NCI-H774 (cell line): ENCODE data around the gene PNKD.

Experiments
- DNase-seq: peaks from one replicate; lab custom pipeline; 2025; lab: John Stamatoyannopoulos, UW

The PNKD gene

DNA sequence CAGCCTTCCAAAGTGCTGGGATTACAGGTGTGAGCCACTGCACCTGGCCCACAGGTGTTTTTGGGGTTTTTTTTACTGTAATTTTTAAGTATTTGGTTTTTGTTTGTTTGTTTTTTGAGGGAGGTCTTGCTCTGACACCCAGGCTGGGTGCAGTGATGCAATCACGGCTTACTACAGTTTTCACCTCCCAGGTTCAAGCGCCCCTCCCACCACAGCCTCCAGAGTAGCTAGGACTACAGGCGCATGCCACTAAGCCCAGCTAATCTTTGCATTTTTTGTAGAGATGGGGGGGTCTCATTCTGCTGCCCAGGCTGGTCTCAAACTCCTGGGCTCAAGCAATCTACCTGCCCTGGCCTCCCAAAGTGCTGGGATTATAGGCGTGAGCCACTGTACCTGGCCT is 104.5 kb downstream of the PNKD start:
- no peak for DNase-seq

DNA sequence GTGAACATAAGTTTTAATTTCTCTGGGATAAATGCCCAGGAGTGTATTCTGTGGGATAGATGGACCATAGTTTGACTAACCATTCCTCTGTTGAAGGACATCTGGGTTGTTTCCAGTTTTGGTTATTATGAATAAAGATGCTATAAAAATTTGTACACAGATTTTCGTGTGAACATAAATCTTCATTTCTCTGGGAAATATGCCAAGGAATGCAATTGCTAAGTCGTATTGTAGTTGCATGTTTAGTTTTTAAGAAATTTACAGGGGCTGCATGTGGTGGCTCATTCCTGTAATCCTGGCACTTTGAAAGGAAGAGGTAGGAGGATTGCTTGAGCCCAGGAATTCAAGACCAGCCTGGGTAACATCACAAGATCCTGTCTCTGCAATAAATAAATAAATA is 104.9 kb downstream of the PNKD start:
- DNase-seq = no peak

DNA sequence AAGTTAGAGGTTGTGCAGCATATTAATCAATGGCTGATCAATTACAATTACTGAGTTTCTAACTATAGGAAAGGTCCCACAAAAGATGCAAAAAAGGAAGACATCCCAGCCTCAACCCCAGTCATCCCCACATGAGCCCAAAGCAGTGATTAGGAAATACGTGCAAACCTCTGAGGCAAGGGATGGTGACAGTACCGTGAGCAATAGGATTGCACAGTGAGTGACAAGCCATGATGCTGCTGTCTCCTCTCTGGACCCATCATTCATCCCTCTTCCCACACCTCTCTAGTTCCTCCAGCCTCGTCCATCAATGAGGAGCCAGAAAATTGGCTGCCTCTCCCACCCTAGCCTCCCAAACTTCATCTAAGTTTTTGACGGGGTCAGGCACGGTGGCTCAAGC is 107.7 kb downstream of the PNKD start:
- no peak for DNase-seq

DNA sequence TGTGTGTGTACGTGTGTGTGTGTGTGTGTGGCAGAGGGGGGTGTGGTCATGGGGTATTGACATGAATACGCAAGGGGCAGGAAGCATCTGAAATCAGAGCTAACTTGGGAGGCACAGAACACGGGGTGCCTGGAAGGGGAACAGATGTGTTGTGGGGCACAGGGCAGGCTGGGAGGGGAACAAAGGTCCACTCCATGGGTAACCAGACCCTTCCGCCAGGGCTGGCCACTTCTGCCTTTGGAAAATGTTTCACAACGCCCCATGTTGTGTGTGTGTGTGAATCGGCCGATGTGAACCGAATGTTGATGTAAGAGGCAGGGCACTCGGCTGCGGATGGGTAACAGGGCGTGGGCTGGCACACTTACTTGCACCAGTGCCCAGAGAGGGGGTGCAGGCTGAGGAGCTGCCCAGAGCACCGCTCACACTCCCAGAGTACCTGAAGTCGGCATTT is 111.6 kb downstream of the PNKD start, which contains the start of gene SLC11A1:
SLC11A1 (plus strand) TSS at position 358 of the 451 bp plus-strand sequence. CDS start 96 bp downstream, outside the sequence.
- DNase-seq = no peak

DNA sequence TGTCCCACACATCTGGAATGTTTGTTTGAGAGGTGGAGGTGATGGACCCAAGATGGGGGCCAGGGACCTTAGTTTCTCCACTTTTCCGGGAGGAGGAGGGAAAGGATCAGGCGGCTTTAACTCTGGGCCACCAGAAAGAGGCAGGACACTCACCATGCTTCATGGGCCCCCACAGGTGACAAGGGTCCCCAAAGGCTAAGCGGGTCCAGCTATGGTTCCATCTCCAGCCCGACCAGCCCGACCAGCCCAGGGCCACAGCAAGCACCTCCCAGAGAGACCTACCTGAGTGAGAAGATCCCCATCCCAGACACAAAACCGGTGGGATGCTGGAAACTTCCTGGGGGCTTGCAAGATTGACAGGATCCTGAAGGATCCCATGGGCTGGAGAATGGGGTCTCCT is 112.5 kb downstream of the PNKD start:
- DNase-seq = no peak

DNA sequence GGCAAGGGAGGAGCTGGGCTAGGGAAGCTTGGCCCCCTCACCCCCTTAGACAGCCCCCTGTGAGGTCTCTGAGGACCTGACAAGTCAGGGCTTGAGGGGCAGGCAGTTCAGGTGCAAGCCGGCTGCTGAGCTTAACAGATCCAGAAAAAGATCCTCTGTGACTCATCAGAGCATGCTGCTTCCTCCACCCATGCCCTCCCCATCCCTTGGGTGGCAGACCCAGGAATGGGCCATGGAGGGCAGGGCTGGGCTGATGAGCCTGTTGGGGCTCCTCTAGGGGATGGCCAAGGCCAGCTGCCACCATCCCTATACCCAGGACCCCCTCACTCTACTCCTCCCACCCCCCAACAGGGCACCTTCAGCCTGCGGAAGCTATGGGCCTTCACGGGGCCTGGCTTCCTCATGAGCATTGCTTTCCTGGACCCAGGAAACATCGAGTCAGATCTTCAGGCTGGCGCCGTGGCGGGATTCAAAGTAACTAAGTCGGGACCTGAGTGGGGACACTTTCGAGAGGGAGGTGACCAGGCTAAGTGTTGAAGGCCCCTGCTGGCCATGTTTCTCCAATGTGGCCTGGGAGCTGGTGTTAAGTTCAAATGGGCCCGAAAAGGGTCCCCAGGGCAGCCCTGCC is 113.7 kb downstream of the PNKD start:
- no peak for DNase-seq

DNA sequence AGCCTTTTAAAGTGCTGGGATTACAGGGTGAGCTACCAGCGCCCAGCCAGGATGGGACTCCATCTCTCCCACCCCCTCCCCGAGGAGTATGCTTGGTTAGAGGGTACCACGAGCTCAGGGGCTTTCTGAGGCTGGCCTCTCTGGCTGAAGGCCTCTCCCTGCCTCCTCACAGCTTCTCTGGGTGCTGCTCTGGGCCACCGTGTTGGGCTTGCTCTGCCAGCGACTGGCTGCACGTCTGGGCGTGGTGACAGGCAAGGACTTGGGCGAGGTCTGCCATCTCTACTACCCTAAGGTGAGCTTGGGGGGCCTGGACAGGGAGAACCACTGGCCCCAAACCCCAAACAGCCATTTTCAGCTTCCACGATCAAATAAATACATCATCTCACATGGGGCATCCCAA is 114.7 kb downstream of the PNKD start:
- no peak for DNase-seq

DNA sequence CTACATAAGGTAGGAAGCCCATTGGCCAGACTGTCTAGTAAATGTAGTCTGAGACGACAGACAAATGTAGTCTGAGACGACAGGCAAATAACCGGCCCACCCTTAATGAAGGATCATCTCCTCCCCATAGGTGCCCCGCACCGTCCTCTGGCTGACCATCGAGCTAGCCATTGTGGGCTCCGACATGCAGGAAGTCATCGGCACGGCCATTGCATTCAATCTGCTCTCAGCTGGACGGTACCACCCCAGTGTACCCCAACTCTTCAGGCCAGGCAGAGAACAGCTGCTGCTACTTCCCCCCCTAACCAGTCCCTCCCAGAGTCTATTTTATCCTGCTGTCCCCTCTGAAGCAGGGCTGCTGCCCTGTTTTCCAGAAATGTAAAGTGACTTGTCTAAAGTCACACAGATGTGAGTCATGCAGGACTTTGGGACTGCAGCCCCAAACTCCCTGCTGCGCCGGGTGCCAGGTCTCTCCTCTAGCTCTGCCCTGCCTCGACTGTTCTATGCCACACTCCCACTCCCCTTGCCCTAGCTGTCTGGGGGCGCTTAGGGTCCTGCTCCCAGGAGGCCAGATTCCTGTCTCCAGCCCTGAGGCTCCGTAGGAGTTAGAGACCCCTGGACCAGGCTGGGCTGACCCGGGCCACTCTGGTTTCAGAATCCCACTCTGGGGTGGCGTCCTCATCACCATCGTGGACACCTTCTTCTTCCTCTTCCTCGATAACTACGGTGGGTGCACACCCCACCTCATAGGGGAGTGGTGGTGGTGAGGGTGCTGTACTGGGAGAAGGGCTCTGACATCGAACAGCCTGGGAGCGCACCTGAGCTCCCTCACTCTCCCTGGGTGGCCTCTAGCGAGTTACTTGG is 116.4 kb downstream of the PNKD start:
- DNase-seq = no peak

DNA sequence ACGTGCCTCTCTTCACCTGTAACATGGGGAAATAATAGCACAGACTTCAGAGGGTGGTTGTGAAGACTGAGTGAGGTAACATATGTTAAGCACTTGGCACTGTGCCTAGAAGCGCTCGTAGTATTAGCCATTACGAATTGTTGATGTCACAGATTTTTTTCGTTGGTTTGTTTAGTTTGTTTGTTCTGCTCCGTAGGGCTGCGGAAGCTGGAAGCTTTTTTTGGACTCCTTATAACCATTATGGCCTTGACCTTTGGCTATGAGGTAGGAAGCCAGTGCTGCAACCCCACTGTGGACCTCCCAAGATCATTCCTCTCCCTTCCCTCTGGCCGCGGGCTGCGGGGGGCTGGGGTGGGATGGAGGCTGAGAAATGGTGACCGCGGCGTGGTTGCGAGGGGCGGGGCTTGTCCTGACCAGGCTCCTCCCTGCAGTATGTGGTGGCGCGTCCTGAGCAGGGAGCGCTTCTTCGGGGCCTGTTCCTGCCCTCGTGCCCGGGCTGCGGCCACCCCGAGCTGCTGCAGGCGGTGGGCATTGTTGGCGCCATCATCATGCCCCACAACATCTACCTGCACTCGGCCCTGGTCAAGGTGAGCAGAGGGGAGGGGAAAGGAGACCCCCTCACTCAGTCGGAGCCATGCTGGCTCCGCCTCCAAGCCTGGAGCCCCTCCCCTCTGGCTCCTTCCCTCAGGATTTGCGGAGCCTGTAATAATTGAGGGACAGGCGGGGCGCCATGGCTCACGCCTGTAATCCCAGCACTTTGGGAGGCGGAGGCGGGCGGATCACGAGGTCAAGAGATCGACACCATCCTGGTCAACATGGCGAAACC is 117.3 kb downstream of the PNKD start:
- DNase-seq = peak; percentile 85

DNA sequence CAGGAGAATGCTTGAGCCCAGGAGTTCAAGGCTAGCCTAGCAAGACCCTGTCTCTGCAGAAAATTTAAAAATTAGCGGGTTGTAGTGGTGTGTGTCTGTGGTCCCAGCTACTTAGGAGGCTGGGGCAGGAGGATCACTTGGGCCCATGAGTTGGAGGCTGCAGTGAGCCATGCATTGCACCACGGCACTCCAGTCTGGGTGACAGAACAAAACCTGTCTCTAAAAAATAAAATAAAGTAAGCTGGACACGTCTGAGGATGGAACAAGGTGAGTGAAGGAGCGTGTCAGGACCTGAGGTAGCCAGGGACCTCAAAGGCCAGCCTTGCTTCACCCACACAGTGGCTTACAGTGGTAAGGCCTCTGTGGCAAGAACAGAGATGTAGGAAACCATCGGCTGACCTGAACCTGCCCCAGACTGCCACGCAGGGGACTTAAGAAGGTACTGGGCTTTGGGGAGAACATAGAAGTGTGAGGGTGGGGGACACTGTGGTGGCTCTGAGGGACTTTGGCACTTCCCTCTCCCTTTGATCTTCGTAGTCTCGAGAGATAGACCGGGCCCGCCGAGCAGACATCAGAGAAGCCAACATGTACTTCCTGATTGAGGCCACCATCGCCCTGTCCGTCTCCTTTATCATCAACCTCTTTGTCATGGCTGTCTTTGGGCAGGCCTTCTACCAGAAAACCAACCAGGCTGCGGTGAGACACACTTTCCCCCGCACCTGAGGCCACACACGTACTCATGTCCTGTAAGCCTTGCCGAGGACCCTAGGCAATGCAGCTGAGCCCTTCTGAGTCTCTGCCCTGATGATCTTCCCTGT is 119.2 kb downstream of the PNKD start:
- DNase-seq = no peak

DNA sequence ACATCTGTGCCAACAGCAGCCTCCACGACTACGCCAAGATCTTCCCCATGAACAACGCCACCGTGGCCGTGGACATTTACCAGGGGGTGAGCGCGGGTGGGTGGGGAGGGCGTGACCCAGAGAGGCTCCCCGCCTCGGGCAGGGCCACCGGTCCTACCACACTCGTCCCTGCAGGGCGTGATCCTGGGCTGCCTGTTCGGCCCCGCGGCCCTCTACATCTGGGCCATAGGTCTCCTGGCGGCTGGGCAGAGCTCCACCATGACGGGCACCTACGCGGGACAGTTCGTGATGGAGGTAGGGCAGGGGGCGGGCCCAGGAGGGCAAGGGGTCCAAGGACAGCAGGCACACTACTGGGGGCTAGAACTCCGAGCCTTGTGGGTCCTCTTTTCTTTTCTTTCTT is 120.9 kb downstream of the PNKD start:
- no peak for DNase-seq

DNA sequence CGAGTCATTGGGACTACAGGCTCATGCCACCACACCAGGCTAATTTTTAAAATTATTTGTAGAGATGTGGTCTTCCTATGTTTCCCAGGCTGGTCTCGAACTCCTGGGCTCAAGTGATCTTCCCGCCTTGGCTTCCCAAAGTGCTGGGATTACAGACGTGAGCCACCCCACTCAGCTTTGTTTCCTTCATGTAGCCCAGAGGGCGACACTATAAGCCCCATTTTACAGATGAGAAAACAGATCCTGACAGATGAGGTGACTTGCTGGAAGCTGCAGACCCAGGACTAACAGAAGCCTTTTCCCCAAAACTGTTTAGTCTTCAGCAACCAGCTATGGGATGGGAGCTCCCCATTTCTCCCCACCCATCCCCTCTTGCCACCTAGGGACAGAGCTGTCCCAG is 122.1 kb downstream of the PNKD start:
- no peak for DNase-seq

DNA sequence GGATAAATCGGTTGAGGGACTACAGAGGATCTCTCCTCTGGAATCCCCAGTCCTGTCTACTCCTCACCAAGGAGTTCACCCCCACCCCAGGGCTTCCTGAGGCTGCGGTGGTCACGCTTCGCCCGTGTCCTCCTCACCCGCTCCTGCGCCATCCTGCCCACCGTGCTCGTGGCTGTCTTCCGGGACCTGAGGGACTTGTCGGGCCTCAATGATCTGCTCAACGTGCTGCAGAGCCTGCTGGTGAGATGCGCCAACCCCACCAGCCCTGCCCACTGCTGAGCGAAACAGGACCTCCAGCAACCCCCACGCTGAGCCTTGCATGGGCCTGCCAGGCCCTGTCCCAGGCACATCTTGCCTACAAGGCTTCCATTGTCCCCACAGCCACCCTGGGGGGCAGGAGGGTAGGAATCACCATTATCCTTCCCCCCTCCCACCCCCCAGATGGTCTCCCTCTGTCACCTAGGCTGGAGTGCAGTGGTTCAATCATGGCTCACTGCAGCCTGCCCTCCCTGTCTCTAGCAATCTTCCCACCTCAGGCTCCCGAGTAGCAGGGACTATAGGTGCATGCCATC is 122.7 kb downstream of the PNKD start:
- no peak for DNase-seq

DNA sequence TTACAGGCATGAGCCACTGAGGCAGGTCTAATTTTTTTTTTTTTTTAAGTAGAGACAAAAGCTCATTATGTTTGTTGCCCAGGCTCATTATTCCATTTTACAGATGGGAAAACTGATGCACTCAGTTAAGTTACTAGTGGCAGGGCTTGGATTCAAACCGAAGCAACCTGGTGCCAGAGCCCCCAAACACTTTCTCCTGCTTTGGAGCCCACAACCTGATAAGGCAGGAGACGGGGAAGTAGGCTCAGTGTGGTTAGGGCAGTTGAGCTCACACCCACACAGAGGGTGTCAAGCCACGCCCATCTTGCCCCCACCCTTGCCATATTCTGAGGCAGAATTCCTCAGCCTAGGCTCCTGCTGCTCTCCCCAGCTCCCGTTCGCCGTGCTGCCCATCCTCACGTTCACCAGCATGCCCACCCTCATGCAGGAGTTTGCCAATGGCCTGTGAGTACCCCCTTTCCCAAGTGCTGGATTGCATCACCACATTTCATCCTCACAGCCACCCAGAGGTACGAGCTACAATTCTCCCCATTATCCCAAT is 123.5 kb downstream of the PNKD start:
- DNase-seq = no peak

DNA sequence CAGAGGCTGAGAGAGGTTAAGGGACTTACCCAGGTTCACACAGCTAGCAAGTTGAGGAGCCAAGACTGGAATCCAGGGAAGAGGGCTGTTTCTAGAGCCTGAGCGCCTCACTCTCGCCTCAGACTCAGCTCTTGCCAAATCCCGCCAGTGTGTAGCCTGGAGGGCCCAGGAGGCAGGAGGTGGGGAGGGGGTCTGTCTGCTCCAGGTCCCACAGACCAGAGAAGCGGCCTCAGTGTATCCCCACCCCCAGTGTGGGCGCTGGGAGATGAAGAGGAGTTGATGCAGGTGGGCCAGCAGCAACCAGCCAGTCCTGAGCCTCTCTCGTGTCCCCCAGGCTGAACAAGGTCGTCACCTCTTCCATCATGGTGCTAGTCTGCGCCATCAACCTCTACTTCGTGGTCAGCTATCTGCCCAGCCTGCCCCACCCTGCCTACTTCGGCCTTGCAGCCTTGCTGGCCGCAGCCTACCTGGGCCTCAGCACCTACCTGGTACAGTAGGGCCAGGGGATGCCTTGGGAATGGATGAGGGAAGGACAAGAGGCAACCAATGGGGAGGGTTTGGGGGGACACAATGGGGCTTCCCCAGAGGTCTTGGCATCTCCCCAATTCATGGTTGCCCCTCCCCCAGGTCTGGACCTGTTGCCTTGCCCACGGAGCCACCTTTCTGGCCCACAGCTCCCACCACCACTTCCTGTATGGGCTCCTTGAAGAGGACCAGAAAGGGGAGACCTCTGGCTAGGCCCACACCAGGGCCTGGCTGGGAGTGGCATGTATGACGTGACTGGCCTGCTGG is 124.2 kb downstream of the PNKD start:
- no peak for DNase-seq

DNA sequence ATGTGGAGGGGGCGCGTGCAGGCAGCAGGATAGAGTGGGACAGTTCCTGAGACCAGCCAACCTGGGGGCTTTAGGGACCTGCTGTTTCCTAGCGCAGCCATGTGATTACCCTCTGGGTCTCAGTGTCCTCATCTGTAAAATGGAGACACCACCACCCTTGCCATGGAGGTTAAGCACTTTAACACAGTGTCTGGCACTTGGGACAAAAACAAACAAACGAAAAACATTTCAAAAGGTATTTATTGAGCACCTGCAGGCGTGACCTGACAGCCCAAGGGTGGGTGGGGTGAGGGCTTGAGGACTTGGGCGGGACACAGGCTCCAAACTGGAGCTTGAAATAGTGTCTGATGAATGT is 124.7 kb downstream of the PNKD start:
- DNase-seq = no peak

DNA sequence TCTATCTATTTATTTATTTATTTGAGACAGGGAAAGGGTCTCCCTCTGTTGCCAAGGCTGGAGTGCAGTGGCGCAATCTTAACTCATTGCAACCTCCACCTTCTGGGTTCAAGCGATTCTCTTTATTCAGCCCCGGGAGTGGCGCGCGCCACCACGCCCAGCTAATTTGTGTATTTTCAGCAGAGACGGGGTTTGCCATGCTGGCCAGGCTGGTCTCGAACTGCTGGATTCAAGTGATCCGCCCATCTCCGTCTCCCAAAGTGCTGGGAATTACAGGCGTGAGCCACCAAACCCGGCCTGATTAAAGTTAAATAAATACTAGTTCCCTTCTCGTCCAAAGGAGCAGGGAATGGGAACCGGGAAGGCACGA is 125.1 kb downstream of the PNKD start:
- DNase-seq = no peak

DNA sequence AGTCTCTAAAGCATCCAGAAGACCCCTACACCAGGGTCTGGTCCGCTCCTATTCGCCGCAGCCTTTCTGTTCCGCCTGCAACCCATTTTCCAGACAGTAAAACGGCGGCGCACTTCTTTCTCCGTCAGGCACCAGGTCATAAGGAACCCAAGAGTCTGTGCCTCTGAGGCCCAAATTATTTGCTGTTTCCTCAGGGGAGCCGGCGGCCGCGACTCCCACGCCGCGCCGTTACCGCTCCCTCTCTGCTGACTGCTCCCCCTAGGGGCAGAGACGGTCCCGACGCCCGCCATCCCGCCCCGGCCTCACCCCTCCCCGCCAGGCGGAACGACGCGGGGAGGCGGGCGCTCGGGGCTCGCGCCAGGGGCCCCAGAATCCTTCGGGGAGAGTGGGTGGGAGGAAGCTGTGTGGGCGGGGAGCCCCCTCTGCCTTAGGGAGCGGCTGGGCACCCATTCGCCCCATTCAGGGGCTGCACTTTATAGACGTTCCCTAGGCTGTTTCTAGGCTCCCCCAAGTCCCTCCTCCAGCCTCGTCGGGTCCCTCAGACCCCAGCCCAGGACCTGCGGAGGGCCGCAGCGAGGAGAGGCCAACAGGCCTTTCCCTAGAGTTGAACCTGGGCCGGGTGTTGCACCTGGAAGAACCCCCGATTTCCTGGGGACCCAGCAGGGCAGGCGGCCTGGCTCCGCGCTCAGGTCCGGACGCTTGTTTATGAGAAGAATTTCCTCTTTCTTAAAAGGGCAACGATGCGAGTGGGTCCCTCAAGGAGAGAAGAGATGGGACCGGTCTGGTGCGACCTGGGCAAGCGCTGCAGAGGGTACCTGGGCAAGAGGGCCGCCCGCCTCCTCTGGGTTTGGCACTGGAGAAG is 125.7 kb downstream of the PNKD start:
- peak; percentile 96 for DNase-seq
